Forelimb muscle (tissue), 1 donor: ENCODE data around the gene TEKT3. TPM values are rescaled to one million over a fixed set of nuclear protein-coding genes. Genes with fewer than 3 reads are reported as not detected.
A peak's percentile ranks its signal among the peaks of the same experiment; 100 is the strongest.

Experiments used
- DNase-seq: peaks from one replicate; pipeline ENCODE4 v3.0.0-alpha.2; 2013; ENCODE audit warnings: low read depth
- polyA plus RNA-seq: library from polyadenylated mRNA; unstranded; fragments of 120-200 nt; gene quantifications from one replicate; pipeline ENCODE4 v1.2.1, GENCODE V29; 2013; ENCODE audit not compliant: insufficient read length

TEKT3 gene
- polyA plus RNA-seq, 1 donor = 1.2 TPM

GRCh38 chr17:15266325-15267125 is 74.9 kb downstream of the TEKT3 start:
- DNase-seq = no peak

- peak; percentile 60 for DNase-seq
These were observed 76.3 kb downstream of the TEKT3 start, which contains the start of gene PMP22 for GRCh38 chr17:15265131-15265530. PMP22 (minus strand) TSS chr17:15265326; CDS start chr17:15260727, 4,599 bp downstream.

- DNase-seq = no peak
These were observed 76.9 kb downstream of the TEKT3 start for GRCh38 chr17:15264542-15264941.

GRCh38 chr17:15263680-15264079 is 77.7 kb downstream of the TEKT3 start:
- no peak for DNase-seq

- DNase-seq = no peak
These were observed 78.2 kb downstream of the TEKT3 start for GRCh38 chr17:15263206-15263579.

GRCh38 chr17:15262291-15263205 is 78.8 kb downstream of the TEKT3 start:
- peak; percentile 86 for DNase-seq

GRCh38 chr17:15261802-15262290 is 79.6 kb downstream of the TEKT3 start:
- DNase-seq = no peak

GRCh38 chr17:15261258-15261801 is 80.1 kb downstream of the TEKT3 start:
- no peak for DNase-seq

- DNase-seq = peak; percentile 87
These were observed 80.8 kb downstream of the TEKT3 start for GRCh38 chr17:15260376-15261257.

GRCh38 chr17:15257796-15258512 is 83.4 kb downstream of the TEKT3 start:
- no peak for DNase-seq

GRCh38 chr17:15257258-15257788 is 84.1 kb downstream of the TEKT3 start:
- DNase-seq = peak; percentile 63

GRCh38 chr17:15256689-15257088 is 84.7 kb downstream of the TEKT3 start:
- no peak for DNase-seq

GRCh38 chr17:15255713-15256454 is 85.5 kb downstream of the TEKT3 start:
- DNase-seq = no peak

Other genes starting within 250 kb of the TEKT3 start
- 228 TPM for gene PMP22, start 76.3 kb downstream of the TEKT3 start, polyA plus RNA-seq
- 4.1 TPM for gene CDRT4, start 126.0 kb upstream of the TEKT3 start, polyA plus RNA-seq
- gene TVP23C, start 221.9 kb upstream of the TEKT3 start, polyA plus RNA-seq = 6.6 TPM